Adrenal gland (tissue), 5 donors: ENCODE data around the gene COL23A1.

ENCODE experiments used
- POLR2A ChIP-seq, 2 donors: fragments of 450-650 bp; IDR thresholded peaks; one replicate each; pipeline ENCODE4 v1.6.1; 2017; ENCODE audit warnings: antibody characterized with exemption in 2 of 2, mild to moderate bottlenecking in 2 of 2, moderate library complexity in 1 of 2
- TF ChIP-seq, protein P1 (sequence below), 6 experiments: fragments of 450-650 bp in 4 of 6; fragments of 200-600 bp in 2 of 6; sonication (generic) in 1 of 6; IDR thresholded peaks; 1 replicate in 5 of 6; 2 replicates in 1 of 6; pipeline versions ENCODE4 v1.5.1 to v1.8.0; 2016 to 2021; ENCODE audit warnings: antibody characterized with exemption in 6 of 6, mild to moderate bottlenecking in 2 of 6, moderate library complexity in 1 of 6
- donor health status: DM: no; HTN: no; CAD: no.

DNA sequence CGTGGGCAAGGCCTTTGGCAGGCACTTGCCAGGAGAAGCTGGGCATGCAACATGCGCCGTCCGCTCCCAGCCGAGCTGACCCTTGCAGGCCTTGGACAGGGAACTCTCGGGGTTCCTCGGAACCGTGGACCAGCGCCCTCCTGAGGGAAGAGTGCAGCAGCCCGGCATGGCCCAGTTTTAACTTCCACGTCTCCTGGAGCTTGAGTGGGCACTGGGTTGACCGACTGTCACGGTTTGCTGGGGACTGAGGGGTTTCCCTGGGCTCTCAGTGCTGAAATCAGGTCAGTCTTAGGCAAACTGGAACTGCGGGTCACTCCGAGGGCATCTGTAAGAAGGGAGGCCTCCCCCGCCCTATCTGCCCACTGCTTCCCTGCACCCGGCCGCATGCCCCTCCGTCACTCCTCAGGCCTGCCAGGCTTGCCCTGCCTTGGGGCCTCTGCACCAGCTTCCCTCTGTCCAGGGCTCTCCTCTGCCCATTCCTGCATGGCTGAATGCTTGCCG is 270.6 kb downstream of the COL23A1 start:
- TF ChIP-seq, protein P1, sequence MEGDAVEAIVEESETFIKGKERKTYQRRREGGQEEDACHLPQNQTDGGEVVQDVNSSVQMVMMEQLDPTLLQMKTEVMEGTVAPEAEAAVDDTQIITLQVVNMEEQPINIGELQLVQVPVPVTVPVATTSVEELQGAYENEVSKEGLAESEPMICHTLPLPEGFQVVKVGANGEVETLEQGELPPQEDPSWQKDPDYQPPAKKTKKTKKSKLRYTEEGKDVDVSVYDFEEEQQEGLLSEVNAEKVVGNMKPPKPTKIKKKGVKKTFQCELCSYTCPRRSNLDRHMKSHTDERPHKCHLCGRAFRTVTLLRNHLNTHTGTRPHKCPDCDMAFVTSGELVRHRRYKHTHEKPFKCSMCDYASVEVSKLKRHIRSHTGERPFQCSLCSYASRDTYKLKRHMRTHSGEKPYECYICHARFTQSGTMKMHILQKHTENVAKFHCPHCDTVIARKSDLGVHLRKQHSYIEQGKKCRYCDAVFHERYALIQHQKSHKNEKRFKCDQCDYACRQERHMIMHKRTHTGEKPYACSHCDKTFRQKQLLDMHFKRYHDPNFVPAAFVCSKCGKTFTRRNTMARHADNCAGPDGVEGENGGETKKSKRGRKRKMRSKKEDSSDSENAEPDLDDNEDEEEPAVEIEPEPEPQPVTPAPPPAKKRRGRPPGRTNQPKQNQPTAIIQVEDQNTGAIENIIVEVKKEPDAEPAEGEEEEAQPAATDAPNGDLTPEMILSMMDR (IDR thresholded peaks at IDR 0.05), result no peak
- TF ChIP-seq POLR2A (IDR thresholded peaks at IDR 0.05), result no peak
